CD4-positive, alpha-beta T cell treated with Interleukin-17A for 1 hour (primary cell): ENCODE measurements around the gene CREBL2.
A peak's percentile ranks its signal among the peaks of the same experiment; 100 is the strongest.
"Not testable (repeated sequence)": the region's sequence is repeated elsewhere in the genome, so short reads cannot be mapped to it uniquely, and the experiment has no call there.

ENCODE experiments used
- DNase-seq: peaks from one replicate; pipeline ENCODE4 v3.0.0-alpha.2; 2020

The CREBL2 gene

DNA sequence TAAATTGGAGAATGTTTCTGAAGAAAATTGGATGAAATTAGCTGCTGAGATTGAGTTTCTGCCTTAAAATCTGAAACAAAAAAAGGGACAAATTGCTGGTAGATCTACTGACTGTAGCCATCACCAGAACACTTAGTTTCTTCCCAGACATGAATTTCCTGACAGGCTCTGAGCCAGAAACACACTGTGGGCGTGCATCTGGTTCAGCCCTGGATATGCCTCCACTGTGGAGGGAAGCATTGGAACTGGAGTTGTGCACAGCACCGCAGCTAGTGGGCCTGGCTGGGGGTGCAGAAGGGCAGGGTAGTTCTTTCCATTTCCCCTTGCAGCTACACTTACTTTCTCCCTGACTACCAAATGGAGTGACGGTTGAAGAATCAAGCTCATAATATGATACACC is 31.2 kb downstream of the CREBL2 start:
- no peak for DNase-seq

DNA sequence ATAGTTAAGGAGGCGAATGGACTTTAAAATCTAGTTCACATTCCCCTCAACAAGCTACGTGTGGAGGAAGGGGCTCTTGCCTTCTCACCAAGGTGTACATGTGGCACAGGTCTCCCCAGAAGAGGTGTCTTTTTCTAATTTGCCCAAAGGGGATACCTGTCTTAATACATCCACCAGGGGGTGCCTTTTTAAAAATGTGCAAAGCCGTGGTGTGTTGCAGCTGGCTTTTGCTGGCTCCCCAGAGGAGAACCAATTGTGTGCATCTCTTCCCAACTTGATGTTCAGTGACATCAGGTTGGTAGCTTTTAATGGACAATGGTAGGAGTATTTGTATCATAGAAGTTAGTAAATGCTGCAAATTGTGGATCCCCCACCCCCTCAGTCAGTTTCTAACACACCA is 33.8 kb downstream of the CREBL2 start:
- peak; percentile 79 for DNase-seq

DNA sequence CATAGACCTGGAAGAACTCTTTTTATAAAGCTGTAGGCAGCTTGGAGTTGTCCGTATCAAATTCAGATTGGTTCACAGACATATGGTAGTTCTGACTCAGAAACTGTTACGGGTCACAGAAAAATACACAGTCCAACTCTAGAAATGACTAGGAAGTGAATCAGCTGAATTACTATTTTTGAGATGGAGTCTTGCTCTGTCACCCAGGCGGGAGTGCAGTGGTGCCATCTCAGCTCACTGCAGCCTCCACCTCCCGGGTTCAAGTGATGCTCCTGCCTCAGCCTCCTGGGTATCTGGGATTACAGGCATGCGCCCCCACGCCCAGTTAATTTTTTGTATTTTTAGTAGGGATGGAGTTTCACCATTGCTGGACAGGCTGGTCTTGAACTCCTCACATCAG is 34.3 kb downstream of the CREBL2 start:
- DNase-seq = not testable (repeated sequence)

DNA sequence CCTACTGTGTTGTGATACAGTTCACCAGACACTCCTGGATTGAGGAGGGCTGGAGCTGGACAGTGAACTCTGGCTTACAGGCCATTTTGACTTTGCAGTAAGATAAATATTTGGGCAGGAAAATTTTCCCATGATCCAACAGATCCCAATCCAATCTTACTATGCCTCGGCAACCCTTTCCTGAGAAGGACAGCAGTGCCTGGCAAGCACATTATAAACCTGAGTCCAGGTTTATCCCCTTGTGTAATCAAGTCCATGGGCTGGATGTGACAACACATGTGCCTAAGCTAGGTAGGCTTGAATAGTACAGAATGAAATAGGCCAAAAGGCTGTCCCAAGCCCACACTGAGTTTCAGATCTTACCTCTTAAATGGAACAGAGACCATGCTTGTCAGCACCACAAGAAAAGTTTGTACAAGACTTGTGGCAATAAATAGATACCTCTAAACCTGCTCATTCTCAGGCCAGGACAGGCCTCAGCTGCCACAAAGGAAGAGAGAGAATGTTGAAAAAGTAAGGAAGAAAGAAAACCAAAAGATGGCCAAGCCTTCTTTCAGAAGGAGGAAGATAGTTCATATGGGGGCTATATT is 34.9 kb downstream of the CREBL2 start:
- DNase-seq = no peak

DNA sequence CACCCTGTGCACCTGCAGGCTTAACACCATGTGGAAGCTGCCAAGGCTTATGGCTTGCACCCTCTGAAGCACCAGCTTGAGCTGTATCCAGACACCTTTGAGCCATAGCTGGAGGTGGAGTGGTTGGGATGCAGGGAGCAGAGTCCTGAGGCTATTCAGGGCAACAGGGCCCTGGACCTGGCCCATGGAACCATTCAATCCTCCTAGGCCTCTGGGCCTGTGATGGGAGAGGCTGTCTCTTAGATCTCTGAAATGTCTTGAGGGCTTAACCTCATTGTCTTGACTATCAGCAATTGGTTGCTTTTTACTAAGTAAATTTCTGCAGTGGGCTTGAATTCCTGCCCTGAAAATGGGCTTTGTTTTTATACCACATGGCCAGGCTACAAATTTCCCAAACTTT is 36.6 kb downstream of the CREBL2 start:
- no peak for DNase-seq

DNA sequence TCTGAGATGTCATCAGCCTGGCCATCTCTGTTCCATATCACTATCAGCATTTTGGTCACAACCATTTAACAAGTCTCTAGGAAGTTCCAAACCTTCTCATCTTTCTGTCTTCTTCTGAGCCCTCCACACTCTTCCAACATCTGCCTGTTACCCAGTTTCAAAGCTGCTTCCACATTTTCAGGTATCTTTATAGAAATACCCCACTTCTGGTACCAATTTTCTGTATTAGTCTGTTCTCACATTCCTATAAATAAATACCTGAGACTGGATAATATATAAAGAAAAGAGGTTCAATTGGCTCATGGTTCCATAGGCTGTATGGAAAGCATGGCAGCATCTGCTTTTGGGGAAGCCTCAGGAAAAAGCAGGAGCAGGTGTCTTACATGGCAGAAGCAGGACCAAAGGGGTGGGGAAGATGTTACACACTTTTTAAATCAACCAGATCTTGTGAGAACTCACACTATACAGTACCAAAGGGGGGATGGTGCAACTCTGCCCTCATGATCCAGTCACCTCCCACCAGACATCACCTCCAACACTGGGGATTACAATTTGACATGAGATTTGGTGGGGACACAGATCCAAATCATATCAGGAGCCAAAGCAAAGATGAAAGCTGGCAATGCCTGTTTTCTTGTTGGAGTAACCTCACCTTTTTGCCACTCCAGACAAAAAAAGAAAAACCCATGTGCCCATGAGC is 37.4 kb downstream of the CREBL2 start:
- DNase-seq = no peak

DNA sequence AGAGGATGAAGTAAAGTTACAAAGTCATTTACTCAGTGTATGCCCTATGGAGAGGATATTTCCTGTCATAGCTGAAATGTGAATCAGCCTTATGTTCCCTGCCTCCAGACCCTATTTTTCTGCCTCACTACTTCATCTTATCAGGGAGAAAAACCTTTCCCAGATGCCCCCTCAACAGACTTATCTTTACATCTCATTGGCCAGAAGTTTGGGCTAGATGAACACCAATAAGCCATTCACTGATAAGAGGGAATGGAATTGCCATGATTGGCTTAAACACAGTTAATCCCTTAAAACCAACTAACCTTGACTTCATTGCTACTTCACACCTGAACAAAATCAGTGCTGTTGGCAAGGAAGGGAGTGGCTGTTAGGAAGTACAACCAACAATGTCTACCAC is 40.1 kb downstream of the CREBL2 start:
- DNase-seq = no peak

DNA sequence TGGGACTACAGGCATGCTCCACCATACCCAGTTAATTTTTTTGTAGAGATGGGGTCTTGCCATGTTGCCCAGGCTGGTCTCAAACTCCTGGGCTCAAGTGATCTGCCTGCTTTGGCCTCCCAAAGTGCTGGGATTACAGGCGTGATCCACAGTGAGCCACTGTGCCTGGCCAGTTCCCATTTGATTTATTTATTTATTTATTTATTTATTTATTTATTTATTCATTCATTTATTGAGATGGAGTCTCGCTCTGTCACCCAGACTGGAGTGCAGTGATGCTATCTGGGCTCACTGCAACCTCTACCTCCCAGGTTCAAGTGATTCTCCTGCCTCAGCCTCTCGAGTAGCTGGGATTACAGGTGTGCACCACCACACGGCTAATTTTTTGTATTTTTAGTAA is 41.0 kb downstream of the CREBL2 start:
- DNase-seq = not testable (repeated sequence)

DNA sequence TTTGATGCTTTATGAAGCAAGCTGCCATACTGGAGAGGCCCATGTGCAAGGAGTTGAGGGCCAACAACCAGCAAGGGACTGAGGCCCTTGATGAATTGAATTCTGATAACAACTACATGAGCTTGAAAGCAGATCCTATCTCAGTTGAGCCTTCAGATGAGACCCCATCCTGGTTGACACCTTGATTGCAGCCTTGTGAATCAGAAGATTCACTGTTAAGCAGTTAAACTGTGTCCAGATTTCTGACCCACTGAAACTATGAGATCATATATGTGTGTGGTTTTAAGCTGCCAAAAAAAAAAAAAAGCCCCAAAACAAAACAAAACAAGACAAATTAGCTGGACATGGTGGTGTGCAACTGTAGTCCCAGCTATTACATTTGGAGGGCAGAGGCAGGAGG is 42.2 kb downstream of the CREBL2 start:
- DNase-seq = no peak

DNA sequence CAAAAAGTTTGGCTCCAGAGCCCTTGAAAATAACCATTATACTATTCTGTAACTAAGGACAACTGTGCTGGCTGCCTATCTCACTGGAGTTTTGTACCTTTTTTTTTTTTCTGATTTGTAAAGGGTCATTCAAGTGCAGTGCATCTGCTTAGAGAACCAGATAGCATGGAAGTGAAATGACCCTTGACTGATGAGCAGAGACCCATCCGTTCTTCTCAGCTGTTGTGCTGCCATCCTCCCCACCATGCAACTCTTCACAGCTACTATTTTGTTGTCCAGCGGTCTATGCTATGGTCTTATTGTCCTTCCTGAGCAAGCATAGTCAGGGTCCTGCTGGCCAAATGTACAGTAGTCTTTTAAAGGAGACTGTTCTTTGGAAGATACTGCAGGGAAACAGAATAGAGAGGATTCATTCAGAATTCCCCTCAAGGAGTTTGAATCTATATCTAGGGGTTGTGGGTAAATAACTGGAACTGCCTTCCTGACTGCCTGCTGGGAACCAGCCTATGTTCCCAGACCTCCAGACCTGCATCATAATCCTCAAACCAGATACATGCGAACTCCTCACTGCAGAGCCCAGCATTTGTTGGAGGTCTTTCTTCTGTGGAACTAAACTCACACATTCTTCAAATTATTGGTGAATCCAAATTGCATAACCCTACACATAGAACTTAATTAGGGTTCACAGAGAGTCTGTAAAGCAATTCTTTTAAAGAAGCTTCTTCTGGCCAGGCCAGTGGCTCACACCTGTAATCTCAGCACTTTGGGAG is 43.2 kb downstream of the CREBL2 start:
- no peak for DNase-seq

DNA sequence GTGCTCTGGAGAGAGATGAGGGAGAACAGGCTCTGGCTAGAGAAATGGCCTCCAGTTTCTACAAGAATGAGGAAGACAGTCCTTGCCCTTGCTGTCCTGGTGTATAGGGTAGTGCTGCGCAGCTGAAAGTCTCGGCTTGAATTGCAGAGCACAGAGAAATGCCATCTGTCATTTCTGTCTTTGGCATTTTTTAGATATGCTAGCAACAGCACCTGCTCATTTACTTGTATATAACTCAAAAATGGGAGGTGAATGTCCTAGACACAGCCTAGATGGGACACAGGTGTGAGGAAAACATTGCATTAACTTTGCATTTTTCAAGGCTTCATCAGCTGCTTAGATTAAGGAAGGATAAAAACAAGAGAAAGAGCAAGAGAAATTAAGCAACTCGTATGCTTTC is 48.5 kb downstream of the CREBL2 start:
- no peak for DNase-seq

DNA sequence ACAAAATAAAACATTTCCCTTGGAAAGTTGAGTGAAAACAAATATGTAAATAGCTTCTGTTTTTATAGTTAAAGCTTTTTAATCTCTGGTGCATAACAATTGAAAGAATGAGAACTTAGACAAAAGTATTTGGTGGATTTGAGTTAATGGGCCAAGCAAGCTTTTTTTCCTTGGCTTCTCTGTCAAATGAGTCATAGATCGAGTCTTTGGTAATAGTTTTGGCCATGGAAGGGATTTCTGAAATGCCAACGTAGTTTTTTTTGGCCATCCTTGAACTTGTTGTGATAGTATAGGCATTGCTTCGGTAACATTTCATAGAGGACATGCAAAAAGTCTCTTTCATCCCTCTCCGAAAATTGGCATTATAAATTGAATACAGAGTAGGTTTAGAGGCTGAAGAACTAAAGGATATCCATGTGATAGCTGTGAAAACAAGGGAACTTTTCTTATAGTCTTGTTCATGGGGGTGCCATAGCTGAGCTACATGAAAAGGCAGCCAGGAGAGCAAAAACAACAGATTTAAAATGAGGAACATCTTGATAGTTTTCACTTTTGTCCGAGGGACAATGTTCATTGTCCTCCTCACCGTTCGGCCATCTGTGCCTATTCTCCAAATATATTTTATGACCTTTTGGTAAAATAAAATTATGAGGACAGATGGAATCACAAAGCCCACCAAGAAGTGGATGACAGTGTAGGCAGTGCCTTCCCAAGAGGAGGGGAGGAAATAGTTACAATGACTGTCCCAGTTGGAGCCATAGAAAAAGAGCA is 49.6 kb downstream of the CREBL2 start:
- no peak for DNase-seq

DNA sequence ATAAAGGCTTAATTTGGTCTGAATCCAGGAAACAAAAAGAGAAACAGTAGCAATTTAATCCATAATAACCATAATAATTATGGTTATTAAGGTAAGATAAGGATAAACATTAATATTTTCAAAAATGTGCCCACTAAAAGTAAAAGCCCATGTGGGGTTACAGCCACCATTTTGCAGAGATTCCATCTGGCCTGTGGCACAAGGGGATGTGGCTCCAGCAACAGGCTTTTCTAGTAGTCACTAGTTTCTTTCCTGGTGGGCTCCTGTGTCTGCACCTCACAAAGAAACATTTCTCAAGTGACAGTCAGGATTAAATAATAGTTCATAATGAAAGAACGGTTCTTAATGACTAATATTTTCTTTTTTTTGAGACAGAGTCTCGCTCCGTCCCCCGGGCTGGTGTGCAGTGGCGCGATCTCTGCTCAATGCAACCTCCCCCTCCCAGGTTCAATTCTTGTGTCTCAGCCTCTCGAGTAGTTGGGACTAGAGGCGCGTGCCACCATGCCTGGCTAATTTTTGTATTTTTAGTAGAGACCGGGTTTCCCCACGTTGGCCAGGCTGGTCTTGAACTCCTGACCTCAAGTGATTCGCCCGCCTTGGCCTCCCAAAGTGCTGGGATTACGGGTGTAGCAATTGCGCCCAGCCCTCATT is 52.1 kb downstream of the CREBL2 start:
- DNase-seq = no peak

DNA sequence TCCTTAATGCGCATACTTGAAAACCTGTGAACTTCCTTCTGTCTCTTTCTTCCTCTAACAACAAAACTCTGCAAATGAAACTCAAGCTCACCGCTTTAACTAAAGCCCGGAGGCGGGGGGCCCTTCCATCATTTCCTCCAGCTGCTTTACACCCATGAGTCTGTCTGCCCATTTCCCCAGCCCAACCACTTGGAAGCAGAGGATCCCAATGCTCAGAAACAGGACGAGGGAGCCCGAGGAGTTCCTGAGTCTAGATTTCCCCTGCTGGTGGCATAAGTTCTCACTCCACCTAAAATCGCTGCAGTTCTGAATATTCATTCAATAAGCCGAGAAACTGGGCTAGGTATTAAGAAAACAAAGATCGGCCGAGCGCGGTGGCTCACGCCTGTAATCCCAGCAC is 53.5 kb downstream of the CREBL2 start:
- DNase-seq = no peak

DNA sequence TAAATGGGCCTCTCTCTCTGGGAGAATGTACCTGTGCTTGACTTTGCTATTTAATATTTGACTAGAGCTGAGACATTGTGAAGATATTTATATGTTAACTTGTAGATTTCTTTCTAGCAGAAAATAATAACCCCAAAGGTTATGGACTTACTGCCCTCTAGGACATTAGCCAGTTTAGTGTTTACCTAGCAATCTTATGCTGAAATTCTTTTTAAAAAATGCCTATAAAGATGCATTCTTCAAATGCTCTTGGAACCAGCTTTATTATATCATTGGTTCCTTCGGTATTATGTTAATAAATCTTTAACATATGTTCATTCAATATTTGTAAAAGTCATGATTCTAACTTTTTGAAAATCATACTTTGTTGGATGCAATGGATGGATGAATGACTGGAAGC is 56.3 kb downstream of the CREBL2 start:
- DNase-seq = no peak

DNA sequence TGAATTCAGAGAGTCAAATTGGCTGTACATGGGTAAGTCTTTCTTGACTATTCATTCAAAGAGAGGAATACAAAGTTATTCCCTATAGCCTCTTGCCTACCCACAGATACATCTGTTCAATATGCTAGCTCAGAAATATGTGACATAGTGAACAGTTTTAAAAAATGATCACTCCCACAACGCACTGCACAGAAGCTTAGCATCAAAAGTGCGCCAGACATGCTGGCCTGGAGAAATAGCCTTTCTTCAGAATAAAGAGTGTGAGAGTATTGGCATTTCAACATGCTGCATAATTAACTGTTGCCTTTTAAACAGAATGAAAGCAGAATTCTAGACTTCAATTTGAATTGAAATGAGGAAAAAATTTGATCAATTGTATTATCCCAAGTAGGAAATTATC is 57.3 kb downstream of the CREBL2 start:
- DNase-seq = no peak

DNA sequence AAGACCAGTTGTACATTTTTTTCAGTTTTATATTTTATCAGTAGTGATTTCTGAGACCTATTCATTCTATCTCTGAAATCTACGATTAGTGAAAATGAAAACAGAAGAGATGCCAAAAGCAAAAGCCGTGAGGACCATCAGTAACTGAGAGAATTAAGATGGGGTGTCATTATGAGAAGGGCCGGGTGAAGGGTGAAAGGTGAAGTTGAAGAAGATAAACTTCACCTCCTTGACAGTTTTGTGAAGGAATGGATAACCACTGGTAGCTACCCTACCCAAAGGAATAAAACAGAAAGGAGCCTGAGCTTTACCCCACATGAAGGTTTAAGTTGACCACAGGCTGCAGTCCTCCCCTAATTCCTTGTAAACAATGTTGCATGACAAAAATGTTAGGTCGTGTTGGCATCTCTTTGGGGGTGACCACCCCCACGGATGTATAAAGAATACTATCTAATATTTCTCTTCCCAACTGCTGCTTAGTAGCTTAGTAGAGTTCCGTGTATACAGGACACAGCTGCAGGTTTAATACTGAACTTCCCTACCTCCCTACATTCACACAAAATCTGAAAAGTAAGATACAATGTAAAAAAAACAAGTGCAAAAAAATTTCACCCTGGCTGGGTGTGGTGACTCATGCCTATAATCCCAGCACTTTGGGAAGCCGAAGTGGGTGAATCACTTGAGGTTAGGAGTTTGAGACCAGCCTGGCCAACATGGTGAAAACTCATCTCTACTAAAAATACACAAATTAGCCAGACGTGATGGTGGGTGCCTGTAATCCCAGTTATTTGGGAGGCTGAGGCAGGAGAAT is 60.4 kb downstream of the CREBL2 start:
- no peak for DNase-seq

DNA sequence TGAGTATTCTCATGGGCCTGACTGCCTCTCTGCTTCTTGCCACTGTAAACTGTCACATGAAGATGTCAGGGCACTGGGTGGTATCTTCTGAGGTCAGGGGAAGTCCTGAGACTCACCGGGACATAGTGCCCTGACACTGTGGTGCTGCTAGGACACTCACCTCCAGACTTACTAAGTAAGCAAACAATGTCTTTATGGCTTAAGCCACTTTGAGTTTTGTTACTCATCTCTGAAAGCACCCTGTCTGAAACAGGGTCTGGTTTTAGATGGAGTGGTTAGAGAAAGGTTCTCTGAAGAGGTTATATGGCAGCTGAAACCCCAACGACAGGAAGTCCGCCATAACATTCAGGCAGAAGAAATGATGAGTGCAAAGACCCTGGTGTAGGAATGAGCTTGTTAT is 61.6 kb downstream of the CREBL2 start:
- DNase-seq = no peak

DNA sequence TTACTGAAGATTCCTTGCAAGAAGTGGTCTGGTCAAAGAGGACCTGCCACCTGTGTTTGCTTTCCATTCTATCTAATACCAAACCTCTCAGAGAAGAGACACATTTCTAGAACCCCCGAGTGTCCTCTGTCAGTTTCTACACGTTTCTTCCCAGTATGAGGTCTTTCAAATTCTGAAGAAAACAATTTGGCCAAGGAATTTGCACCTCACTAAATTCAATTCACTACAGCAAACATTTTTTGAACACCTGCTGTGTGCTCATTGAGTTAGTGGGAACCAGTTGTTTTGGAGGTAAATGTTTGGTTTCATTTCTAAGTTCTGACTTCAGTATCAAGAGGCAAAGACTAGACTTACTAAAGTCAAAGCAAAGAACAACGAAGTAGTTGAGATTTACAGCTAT is 64.9 kb downstream of the CREBL2 start:
- no peak for DNase-seq

DNA sequence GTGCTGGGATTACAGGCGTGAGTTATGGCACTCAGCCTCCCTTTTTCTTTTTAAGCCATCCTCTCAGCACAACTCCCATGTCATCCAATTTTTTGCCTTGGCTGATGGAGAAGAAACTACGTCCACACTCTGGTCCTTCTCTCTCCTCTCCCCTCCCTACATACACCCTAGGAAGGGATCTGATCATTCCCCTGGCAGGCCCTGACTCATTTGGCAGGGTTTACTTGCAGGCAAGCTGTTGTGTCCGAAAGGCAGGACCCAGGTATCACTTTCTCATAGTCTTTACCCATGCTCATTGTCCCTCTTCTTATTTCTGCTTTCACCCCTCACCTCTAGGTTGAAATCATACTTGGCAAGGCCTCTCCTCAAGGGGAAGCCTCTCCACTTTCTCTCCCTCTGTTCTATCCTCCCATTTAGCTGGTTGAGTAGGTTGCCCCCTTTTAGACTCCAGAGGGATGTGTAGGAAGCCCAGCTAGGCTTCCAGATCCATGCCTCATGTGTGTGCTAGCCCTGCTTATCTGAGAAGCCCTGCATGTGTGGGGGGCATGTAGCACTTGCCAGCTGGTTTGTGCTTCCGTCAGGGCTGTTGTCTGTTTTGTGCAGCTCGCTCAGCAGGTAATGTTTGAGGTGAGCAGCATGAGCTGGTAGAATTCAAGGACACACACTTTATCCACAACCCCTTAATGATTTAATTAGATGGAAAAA is 69.5 kb downstream of the CREBL2 start:
- no peak for DNase-seq

DNA sequence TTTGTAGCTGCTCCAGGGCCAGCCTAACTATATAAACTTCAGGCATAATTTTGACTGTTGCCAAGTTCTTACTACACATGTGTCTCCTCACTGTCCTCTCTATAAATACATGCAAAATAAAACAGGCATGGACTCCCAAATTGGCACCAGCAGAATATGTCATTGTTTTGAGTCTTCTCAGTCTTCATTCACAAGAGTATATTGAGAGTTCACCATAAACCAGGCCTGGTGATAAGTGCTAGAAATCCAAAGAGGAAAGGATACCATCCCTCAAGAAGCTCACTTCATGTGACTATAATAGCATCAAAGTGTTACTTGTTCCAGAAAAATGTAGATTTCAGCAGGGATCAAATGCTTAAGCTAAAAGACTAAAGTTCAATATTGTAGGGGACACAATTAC is 70.6 kb downstream of the CREBL2 start:
- DNase-seq = no peak
